ENCODE results near the gene PACRG. TPM values are rescaled to one million over a fixed set of nuclear protein-coding genes. Genes with fewer than 3 reads are reported as not detected.

PACRG gene
- total and polyA plus RNA-seq, 2 of the 4 experiments (the other 2 are of a cell fraction) = not detected

- H3K56ac ChIP-seq (ENCODE audit: extremely low read depth, insufficient read depth, low read length) = no peak overlapping the region
- H3K18ac ChIP-seq (ENCODE audit: low read depth, low read length) = no peak overlapping the region
- TF ChIP-seq RAD21 (IDR thresholded peaks at IDR 0.05; ENCODE audit: low read length) (no peak), FOS (IDR thresholded peaks at IDR 0.05; ENCODE audit: low read depth, low read length) (no peak), MAZ (IDR thresholded peaks at IDR 0.05; ENCODE audit: borderline replicate concordance, low read depth, low read length) (no peak), CEBPB (IDR thresholded peaks at IDR 0.05; ENCODE audit: low read depth, low read length) (no peak), POLR2A (IDR thresholded peaks at IDR 0.05; ENCODE audit: low read depth, low read length) (no peak), CHD1 (IDR thresholded peaks at IDR 0.05; ENCODE audit: low read depth, low read length) (no peak), BHLHE40 (IDR thresholded peaks at IDR 0.05; ENCODE audit: low read depth, low read length) (no peak), NFE2L2 (IDR thresholded peaks at IDR 0.05; ENCODE audit: low read depth, low read length) (no peak), MAFK (IDR thresholded peaks at IDR 0.05; ENCODE audit: low read depth, low read length) (no peak)
- H3K9ac ChIP-seq (ENCODE audit: low read depth, low read length) = no peak overlapping the region
- no peaks in the 10 kb centered on the region for H3K36me3 ChIP-seq (ENCODE audit: control insufficient read depth, insufficient read depth, low read length)
- H3K4me2 ChIP-seq (ENCODE audit: low read depth, low read length) = no peak overlapping the region
- H2AFZ ChIP-seq (replicated peaks; ENCODE audit: low read length, poor library complexity) = no peak overlapping the region
- dilution Hi-C loops (cut with HindIII; ENCODE audit: low sequenced_read_pairs, unreplicated experiment) (no loop called here), in situ Hi-C loops (cut with MboI; ENCODE audit: low sequenced_read_pairs) (loop anchor here (25.0 kb wide), 1 partner anchor 1321 kb away; no protein-coding TSS in a partner anchor), intact Hi-C loops (cut with micrococcal nuclease) (no loop called here)
- 57% methylated on average over 3 of the region's 4 CpGs; no CpG with 5 or more reads in 1 of the 2 experiments for WGBS, 2 experiments (ENCODE audit: extremely low coverage in 2 of 2, insufficient read length in 1 of 2)
- DNase-seq = no peak
- ChIA-PET CTCF (no interaction called here), POLR2A (ENCODE audit: unreplicated experiment) (no interaction called here)
- no peaks in the 10 kb centered on the region for H3K27me3 ChIP-seq (ENCODE audit: control insufficient read depth, insufficient read depth, low read length)
- H3K27ac ChIP-seq (ENCODE audit: insufficient read depth, low read length) = no peak overlapping the region
- no peak for ATAC-seq (ENCODE audit: low read depth)
- no peaks in the 10 kb centered on the region for H4K20me1 ChIP-seq (ENCODE audit: insufficient read depth, low read length)
- H3K23ac ChIP-seq (ENCODE audit: low read depth, low read length) = no peak overlapping the region
- H2BK120ac ChIP-seq (ENCODE audit: low read depth, low read length) = no peak overlapping the region
- H3K9me1 ChIP-seq (ENCODE audit: insufficient read depth, low read length) = no peaks in the 10 kb centered on the region
- no peak overlapping the region for H3K4ac ChIP-seq (ENCODE audit: low read depth, low read length)
- no peak overlapping the region for H3K4me3 ChIP-seq (ENCODE audit: insufficient read depth, low read depth, low read length)
- no TSS peak for BruUV-seq (replicated peaks)
- no peak overlapping the region for H2AK9ac ChIP-seq (replicated peaks; ENCODE audit: low read depth, low read length, poor library complexity)
- no peaks in the 10 kb centered on the region for H3K9me3 ChIP-seq (ENCODE audit: control insufficient read depth, insufficient read depth, low read length)
- H2BK5ac ChIP-seq (ENCODE audit: low read depth, low read length, poor library complexity, severe bottlenecking) = no peak overlapping the region
- no peak overlapping the region for H2BK15ac ChIP-seq (ENCODE audit: low read depth, low read length)
- H4K91ac ChIP-seq (ENCODE audit: insufficient read depth, low read depth, low read length) = no peak overlapping the region
- no peaks in the 10 kb centered on the region for H3K4me1 ChIP-seq (ENCODE audit: control insufficient read depth, insufficient read depth, low read length)
- no peak overlapping the region for H2AK5ac ChIP-seq (ENCODE audit: low read depth, low read length)
- H4K8ac ChIP-seq (ENCODE audit: low read depth in 2 of 2, low read length in 2 of 2) = no peak overlapping the region
- no peak overlapping the region for H4K5ac ChIP-seq (ENCODE audit: low read depth, low read length)
- no peaks in the 10 kb centered on the region for H3K79me1 ChIP-seq (ENCODE audit: low read depth in 1 of 2, low read length in 2 of 2)
- H2BK20ac ChIP-seq (ENCODE audit: low read depth, low read length) = no peak overlapping the region
- H3K14ac ChIP-seq (replicated peaks; ENCODE audit: low read depth, low read length) = no peak overlapping the region
These were observed 5.7 kb downstream of the PACRG start for GRCh38 chr6:162733489-162733888.
